ENCODE results near the gene RSPH1. TPM values are rescaled to one million over a fixed set of nuclear protein-coding genes. Genes with fewer than 3 reads are reported as not detected.

RSPH1 gene
- total RNA-seq, 4 donors from 2014 or later: 0.81 to 3.2 (median 2.0) TPM

DNA sequence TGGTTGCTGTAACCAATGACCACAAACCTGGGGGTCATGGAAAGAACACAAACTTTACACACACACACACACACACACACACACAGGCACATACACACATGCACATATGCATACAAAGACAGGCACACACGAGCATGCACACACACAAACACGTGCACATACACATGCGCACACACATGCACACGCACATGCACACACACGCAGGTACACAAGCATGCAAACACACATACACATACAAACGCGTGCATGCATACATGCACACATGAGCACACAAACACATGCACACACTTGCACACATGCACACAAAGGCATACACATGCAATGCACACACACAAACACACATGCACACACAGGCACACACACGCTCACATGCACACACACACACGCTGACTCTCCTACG lies 48.3 kb downstream of the RSPH1 start:
- Histone ChIP-seq H3K4me3 (no peak overlapping the region), H3K36me3 (no peaks in the 10 kb centered on the region), H3K27me3 (peaks cover 5% of the 10 kb centered on the region), H3K9me3 (no peaks in the 10 kb centered on the region), H3K27ac (no peak overlapping the region), H3K4me1 (no peaks in the 10 kb centered on the region)
- no peak for TF ChIP-seq CTCF (IDR thresholded peaks at IDR 0.05)
- no peak for TF ChIP-seq POLR2AphosphoS5 (IDR thresholded peaks at IDR 0.05)
- TF ChIP-seq EP300 (IDR thresholded peaks at IDR 0.05): no peak
- TF ChIP-seq POLR2A (IDR thresholded peaks at IDR 0.05): no peak
- WGBS: 92% methylated on average over 10 of the region's 10 CpGs
- no peak for DNase-seq (ENCODE audit: low spot score in 2 of 2)

DNA sequence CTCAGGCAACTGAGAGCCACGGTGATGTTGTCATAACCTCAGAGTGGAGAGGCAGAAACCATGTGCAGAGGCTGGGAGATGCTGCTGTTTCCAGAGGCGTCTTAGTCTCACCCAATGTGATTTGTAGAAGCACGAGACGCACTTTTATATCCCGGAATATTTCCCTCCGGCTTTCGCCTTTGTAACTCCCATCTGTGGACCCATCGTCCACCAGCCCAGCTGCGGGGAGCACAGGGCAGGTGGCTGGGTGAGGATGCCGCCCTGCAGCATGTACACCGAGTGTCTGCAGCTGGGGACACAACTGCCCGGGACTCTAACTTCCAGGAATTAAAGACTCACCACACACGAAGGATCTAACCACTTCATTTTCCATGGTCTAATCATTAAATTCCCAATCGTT lies 48.8 kb downstream of the RSPH1 start:
- WGBS: 80% methylated on average over 14 of the region's 14 CpGs

DNA sequence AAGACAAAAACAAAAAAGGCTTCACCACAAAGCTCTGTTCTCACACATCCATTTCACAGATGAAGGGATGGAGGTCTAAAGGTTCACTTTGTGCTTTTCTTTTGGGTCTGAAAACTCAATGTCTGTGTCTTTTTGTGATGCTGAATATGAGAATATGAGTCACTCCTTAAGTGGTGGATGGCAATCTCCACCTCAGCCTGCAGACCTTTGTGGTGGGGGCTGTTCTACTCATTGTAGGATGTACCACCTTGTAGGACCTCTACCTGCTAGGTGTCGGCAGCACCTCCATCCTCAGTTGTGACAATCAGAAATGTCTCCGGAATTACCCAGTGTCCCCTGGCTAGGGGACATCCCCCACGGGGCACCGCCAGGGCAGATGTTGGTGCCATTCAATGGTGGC lies 49.5 kb downstream of the RSPH1 start:
- H3K27me3 ChIP-seq: peaks cover 5% of the 10 kb centered on the region
- no peak for DNase-seq (ENCODE audit: low spot score in 2 of 2)
- 100% methylated on average over 1 of the region's 4 CpGs for WGBS
- no peak overlapping the region for H3K27ac ChIP-seq
- H3K4me1 ChIP-seq: no peaks in the 10 kb centered on the region
- H3K36me3 ChIP-seq: no peaks in the 10 kb centered on the region
- H3K9me3 ChIP-seq: no peaks in the 10 kb centered on the region
- H3K4me3 ChIP-seq: no peak overlapping the region
- no peak for TF ChIP-seq EP300 (IDR thresholded peaks at IDR 0.05)
- no peak for TF ChIP-seq CTCF (IDR thresholded peaks at IDR 0.05)
- no peak for TF ChIP-seq POLR2A (IDR thresholded peaks at IDR 0.05)
- TF ChIP-seq POLR2AphosphoS5 (IDR thresholded peaks at IDR 0.05): no peak

More for the DNA sequence above, 48.8 kb downstream of the RSPH1 start:
- no peak for DNase-seq (ENCODE audit: low spot score in 2 of 2)
- Histone ChIP-seq H3K9me3 (no peaks in the 10 kb centered on the region), H3K4me1 (no peaks in the 10 kb centered on the region), H3K36me3 (no peaks in the 10 kb centered on the region), H3K4me3 (no peak overlapping the region), H3K27me3 (peaks cover 5% of the 10 kb centered on the region), H3K27ac (no peak overlapping the region)
- TF ChIP-seq POLR2A (IDR thresholded peaks at IDR 0.05) (no peak), POLR2AphosphoS5 (IDR thresholded peaks at IDR 0.05) (no peak), CTCF (IDR thresholded peaks at IDR 0.05) (no peak), EP300 (IDR thresholded peaks at IDR 0.05) (no peak)

- Histone ChIP-seq H3K4me1 (no peaks in the 10 kb centered on the region), H3K9me3 (no peaks in the 10 kb centered on the region), H3K27me3 (peaks cover 5% of the 10 kb centered on the region), H3K27ac (no peak overlapping the region), H3K4me3 (no peak overlapping the region), H3K36me3 (no peaks in the 10 kb centered on the region)
- 83% methylated on average over 6 of the region's 7 CpGs for WGBS
- no peak for DNase-seq (ENCODE audit: low spot score in 2 of 2)
- no peak for TF ChIP-seq POLR2A (IDR thresholded peaks at IDR 0.05)
- TF ChIP-seq POLR2AphosphoS5 (IDR thresholded peaks at IDR 0.05): no peak
- TF ChIP-seq CTCF (IDR thresholded peaks at IDR 0.05): no peak
- no peak for TF ChIP-seq EP300 (IDR thresholded peaks at IDR 0.05)
Observed at GRCh38 chr21:42445311-42445710, 50.7 kb downstream of the RSPH1 start.

DNA sequence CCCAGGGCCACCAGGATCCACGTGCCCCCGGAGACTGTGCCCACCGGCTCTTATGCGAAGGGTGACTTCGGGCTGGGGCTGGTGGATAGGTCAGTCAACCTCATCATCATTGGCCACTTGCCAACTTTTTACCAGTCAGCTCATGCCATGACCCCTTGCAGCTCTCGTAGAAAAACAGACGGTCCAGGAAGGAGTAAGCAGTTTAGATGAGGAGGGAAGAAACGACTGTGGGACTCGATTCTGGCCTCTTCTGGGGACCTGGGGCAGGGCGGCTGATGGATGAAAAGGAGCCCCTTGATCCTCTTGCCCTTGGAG lies 51.3 kb downstream of the RSPH1 start:
- WGBS: 92% methylated on average over 10 of the region's 10 CpGs
- TF ChIP-seq POLR2AphosphoS5 (IDR thresholded peaks at IDR 0.05): no peak
- no peak for TF ChIP-seq EP300 (IDR thresholded peaks at IDR 0.05)
- TF ChIP-seq CTCF (IDR thresholded peaks at IDR 0.05): no peak
- TF ChIP-seq POLR2A (IDR thresholded peaks at IDR 0.05): no peak
- no peak overlapping the region for H3K4me3 ChIP-seq
- no peaks in the 10 kb centered on the region for H3K4me1 ChIP-seq
- no peak overlapping the region for H3K27ac ChIP-seq
- no peak for DNase-seq (ENCODE audit: low spot score in 2 of 2)
- H3K36me3 ChIP-seq: no peaks in the 10 kb centered on the region
- H3K27me3 ChIP-seq: peaks cover 5% of the 10 kb centered on the region
- H3K9me3 ChIP-seq: no peaks in the 10 kb centered on the region
